Spleen (tissue), 7 donors: ENCODE results near the gene PIGH.

Experiments
- POLR2A ChIP-seq, 3 donors: fragments of 450-650 bp; IDR thresholded peaks; one replicate each; pipeline ENCODE4 v1.5.1; 2017; ENCODE audit warnings: antibody characterized with exemption in 3 of 3, mild to moderate bottlenecking in 1 of 3
- POLR2AphosphoS5 ChIP-seq, 3 donors: sonication (generic); formaldehyde crosslinking; IDR thresholded peaks; one replicate each; pipeline ENCODE4 v1.5.1; 2017; ENCODE audit warnings: antibody characterized with exemption in 3 of 3
- TF ChIP-seq, protein P1 (sequence below), 11 experiments: fragments of 200-600 bp in 7 of 11; fragments of 450-650 bp in 4 of 11; sonication (generic) in 4 of 11; IDR thresholded peaks in 8 of 11; conservative IDR thresholded peaks in 3 of 11; 1 replicate in 7 of 11; 2 replicates in 4 of 11; pipeline versions ENCODE4 v1.4.0 to v1.8.0; 2016 to 2021; ENCODE audit warnings: antibody characterized with exemption in 11 of 11, inconsistent platforms in 4 of 11, mild to moderate bottlenecking in 1 of 11
- donor health status: DM: no; HTN: no; CAD: no; lungs with moderate emphysema.
- donor health status: DM: no; HTN: no; CAD: no.
- donor health status: DM: no; HTN: no; CAD: no.

DNA sequence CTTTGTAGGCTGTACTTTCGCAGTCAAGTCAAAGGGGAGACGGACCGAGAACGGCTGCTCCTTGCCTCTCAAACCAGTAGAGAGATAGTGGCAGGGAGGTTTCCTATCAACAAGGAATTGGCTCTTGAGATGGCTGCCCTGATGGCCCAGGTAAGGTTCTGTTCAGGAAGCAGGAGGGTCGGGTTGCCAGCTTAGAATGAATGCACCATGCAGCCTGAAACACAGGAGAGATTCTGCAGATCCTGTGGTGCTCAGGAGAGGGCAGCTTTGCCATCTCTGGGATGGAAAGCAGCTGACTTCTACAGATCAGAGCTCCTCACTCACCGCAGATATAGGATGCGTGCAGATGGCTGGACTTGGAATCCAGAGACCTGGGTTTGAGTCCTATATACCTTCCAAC is 18.0 kb downstream of the PIGH start:
- no peak for TF ChIP-seq POLR2A (IDR thresholded peaks at IDR 0.05)
- TF ChIP-seq, protein P1, sequence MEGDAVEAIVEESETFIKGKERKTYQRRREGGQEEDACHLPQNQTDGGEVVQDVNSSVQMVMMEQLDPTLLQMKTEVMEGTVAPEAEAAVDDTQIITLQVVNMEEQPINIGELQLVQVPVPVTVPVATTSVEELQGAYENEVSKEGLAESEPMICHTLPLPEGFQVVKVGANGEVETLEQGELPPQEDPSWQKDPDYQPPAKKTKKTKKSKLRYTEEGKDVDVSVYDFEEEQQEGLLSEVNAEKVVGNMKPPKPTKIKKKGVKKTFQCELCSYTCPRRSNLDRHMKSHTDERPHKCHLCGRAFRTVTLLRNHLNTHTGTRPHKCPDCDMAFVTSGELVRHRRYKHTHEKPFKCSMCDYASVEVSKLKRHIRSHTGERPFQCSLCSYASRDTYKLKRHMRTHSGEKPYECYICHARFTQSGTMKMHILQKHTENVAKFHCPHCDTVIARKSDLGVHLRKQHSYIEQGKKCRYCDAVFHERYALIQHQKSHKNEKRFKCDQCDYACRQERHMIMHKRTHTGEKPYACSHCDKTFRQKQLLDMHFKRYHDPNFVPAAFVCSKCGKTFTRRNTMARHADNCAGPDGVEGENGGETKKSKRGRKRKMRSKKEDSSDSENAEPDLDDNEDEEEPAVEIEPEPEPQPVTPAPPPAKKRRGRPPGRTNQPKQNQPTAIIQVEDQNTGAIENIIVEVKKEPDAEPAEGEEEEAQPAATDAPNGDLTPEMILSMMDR (IDR thresholded peaks at IDR 0.05 in 8 of 11, conservative IDR thresholded peaks at IDR 0.05 in 3 of 11): no peak
- no peak for TF ChIP-seq POLR2AphosphoS5 (IDR thresholded peaks at IDR 0.05)
